ENCODE data around the gene LRP4. TPM values are rescaled to one million over a fixed set of nuclear protein-coding genes. Genes with fewer than 3 reads are reported as not detected.
A peak's percentile ranks its signal among the peaks of the same experiment; 100 is the strongest.
"Not testable (repeated sequence)": the region's sequence is repeated elsewhere in the genome, so short reads cannot be mapped to it uniquely, and the experiment has no call there.

The LRP4 gene
- polyA plus RNA-seq, 1 donor (not counting 4 experiments of a cell fraction or from before 2014, with no cell fraction given): 3.4 TPM

DNA sequence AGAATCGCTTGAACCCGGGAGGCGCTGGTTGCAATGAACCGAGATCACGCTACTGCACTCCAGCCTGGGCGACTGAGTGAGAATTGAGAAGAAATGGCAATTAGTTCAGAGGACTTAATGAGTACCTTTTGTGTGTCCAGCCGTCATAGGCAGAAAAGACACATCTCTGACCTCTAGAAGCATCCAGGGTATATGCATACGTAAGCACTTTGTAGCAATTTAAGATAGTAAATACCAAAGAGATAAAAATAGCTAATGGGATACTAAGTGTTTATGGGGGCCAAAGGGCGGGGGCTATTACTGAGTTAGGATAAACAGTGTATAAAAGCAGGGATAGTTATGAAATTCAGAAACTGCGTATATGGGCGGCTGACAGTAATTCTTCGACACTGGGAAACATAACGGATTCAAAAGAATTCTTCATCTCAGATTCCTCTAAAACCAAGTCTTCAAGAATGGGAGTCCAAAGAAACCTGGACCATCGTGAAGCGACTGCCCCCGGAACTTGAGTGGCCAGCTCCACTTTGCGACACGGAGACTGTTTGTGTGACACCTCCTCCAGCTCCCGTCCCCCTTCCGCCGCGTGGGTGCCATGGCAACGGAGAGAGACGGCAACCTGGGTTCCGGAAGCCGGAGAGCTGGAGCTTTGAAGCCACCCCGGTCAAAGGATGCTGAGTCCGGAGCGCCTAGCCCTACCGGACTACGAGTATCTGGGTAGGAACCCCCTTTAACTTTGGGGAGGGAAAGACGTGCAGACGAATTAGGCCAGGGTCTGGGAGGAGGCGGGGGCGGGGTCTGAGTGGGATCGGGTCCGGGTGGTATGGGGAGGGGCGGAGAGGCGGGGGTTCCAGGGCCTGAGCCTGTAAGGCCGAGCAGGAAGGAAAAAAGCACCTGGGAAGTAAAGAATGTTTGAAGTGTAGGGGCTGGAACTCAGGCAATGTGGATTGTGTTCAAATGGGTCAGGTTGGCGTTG lies 18.1 kb upstream of the LRP4 start, which contains the start of gene CSTPP1:
Gene CSTPP1, plus strand, starts transcription at position 624 of the 973 bp plus-strand sequence. Its CDS starts 45 bp downstream, at position 669.
- no peak for DNase-seq (ENCODE audit: low read depth, low spot score)

GRCh38 chr11:46930089-46930488 lies 11.7 kb upstream of the LRP4 start:
- Histone ChIP-seq H3K4me1 (ENCODE audit: control insufficient read depth, extremely low read depth, insufficient read depth, low read length) (peaks cover 4% of the 10 kb centered on the region), H3K9ac (ENCODE audit: control insufficient read depth, extremely low read depth, insufficient read depth, low read length) (no peak overlapping the region), H3K27ac (ENCODE audit: control insufficient read depth, insufficient read depth, low read length) (no peak overlapping the region), H3K4me3 (ENCODE audit: control insufficient read depth in 2 of 3, extremely low read depth in 1 of 3, insufficient read depth in 2 of 3, low read depth in 1 of 3, low read length in 3 of 3) (no peak overlapping the region), H3K79me2 (ENCODE audit: control insufficient read depth, insufficient read depth, low read length) (no peaks in the 10 kb centered on the region), H3K36me3 (ENCODE audit: control insufficient read depth in 2 of 2, extremely low read depth in 1 of 2, insufficient read depth in 2 of 2, low read length in 2 of 2) (no peaks in the 10 kb centered on the region), H3K9me1 (ENCODE audit: control insufficient read depth, extremely low read depth, insufficient read depth, low read length) (no peaks in the 10 kb centered on the region), H3K9me3 (ENCODE audit: control insufficient read depth, low read depth, low read length) (no peaks in the 10 kb centered on the region), H4K20me1 (ENCODE audit: control insufficient read depth, extremely low read depth, insufficient read depth, low read length) (no peaks in the 10 kb centered on the region), H3K27me3 (ENCODE audit: control insufficient read depth, extremely low read depth, insufficient read depth, low read length) (no peaks in the 10 kb centered on the region), H2AFZ (ENCODE audit: control insufficient read depth, low read length) (no peak overlapping the region), H3K4me2 (ENCODE audit: control insufficient read depth, extremely low read depth, insufficient read depth, low read depth, low read length) (peak overlapping the region; percentile 2)
- no peak for TF ChIP-seq EZH2 (IDR thresholded peaks at IDR 0.05; ENCODE audit: low read length)
- TF ChIP-seq, protein P1, sequence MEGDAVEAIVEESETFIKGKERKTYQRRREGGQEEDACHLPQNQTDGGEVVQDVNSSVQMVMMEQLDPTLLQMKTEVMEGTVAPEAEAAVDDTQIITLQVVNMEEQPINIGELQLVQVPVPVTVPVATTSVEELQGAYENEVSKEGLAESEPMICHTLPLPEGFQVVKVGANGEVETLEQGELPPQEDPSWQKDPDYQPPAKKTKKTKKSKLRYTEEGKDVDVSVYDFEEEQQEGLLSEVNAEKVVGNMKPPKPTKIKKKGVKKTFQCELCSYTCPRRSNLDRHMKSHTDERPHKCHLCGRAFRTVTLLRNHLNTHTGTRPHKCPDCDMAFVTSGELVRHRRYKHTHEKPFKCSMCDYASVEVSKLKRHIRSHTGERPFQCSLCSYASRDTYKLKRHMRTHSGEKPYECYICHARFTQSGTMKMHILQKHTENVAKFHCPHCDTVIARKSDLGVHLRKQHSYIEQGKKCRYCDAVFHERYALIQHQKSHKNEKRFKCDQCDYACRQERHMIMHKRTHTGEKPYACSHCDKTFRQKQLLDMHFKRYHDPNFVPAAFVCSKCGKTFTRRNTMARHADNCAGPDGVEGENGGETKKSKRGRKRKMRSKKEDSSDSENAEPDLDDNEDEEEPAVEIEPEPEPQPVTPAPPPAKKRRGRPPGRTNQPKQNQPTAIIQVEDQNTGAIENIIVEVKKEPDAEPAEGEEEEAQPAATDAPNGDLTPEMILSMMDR (optimal IDR thresholded peaks at IDR 0.05 in 1 of 3, IDR thresholded peaks at IDR 0.05 in 1 of 3, conservative IDR thresholded peaks at IDR 0.05 in 1 of 3; ENCODE audit: extremely low read depth in 1 of 3, insufficient read depth in 2 of 3, low read length in 3 of 3): no peak
- no peak for DNase-seq (ENCODE audit: low read depth, low spot score)
- dilution Hi-C loops (cut with MboI; ENCODE audit: extremely low pct_ligation_motif_present, low sequenced_read_pairs): no loop called here
- FAIRE-seq: no peak

More for the DNA sequence above, 18.1 kb upstream of the LRP4 start, which contains the start of gene CSTPP1:
- dilution Hi-C loops (cut with MboI; ENCODE audit: extremely low pct_ligation_motif_present, low sequenced_read_pairs): no loop called here
- TF ChIP-seq, protein P1 (optimal IDR thresholded peaks at IDR 0.05 in 1 of 3, IDR thresholded peaks at IDR 0.05 in 1 of 3, conservative IDR thresholded peaks at IDR 0.05 in 1 of 3; ENCODE audit: extremely low read depth in 1 of 3, insufficient read depth in 2 of 3, low read length in 3 of 3): no peak
- no peak for TF ChIP-seq EZH2 (IDR thresholded peaks at IDR 0.05; ENCODE audit: low read length)
- Histone ChIP-seq H2AFZ (ENCODE audit: control insufficient read depth, low read length) (peak within 1 kb of the TSS; percentile 96), H3K27ac (ENCODE audit: control insufficient read depth, insufficient read depth, low read length) (peak within 1 kb of the TSS; percentile 48), H3K79me2 (ENCODE audit: control insufficient read depth, insufficient read depth, low read length) (peaks cover 3% of the 10 kb centered on the region), H4K20me1 (ENCODE audit: control insufficient read depth, extremely low read depth, insufficient read depth, low read length) (no peaks in the 10 kb centered on the region), H3K9ac (ENCODE audit: control insufficient read depth, extremely low read depth, insufficient read depth, low read length) (peak within 1 kb of the TSS; percentile 60), H3K9me1 (ENCODE audit: control insufficient read depth, extremely low read depth, insufficient read depth, low read length) (no peaks in the 10 kb centered on the region), H3K9me3 (ENCODE audit: control insufficient read depth, low read depth, low read length) (no peaks in the 10 kb centered on the region), H3K36me3 (ENCODE audit: control insufficient read depth in 2 of 2, extremely low read depth in 1 of 2, insufficient read depth in 2 of 2, low read length in 2 of 2) (no peaks in the 10 kb centered on the region), H3K27me3 (ENCODE audit: control insufficient read depth, extremely low read depth, insufficient read depth, low read length) (no peaks in the 10 kb centered on the region), H3K4me3 (ENCODE audit: control insufficient read depth in 2 of 3, extremely low read depth in 1 of 3, insufficient read depth in 2 of 3, low read depth in 1 of 3, low read length in 3 of 3) (peak within 1 kb of the TSS; percentile 76 to 87 (median 81)), H3K4me2 (ENCODE audit: control insufficient read depth, extremely low read depth, insufficient read depth, low read depth, low read length) (peak within 1 kb of the TSS; percentile 75), H3K4me1 (ENCODE audit: control insufficient read depth, extremely low read depth, insufficient read depth, low read length) (peaks cover 10% of the 10 kb centered on the region)
- no peak for FAIRE-seq

- H4K20me1 ChIP-seq (ENCODE audit: control insufficient read depth, extremely low read depth, insufficient read depth, low read length); dilution Hi-C loops (cut with MboI; ENCODE audit: extremely low pct_ligation_motif_present, low sequenced_read_pairs); H3K9ac ChIP-seq (ENCODE audit: control insufficient read depth, extremely low read depth, insufficient read depth, low read length); H3K4me2 ChIP-seq (ENCODE audit: control insufficient read depth, extremely low read depth, insufficient read depth, low read depth, low read length); H3K27ac ChIP-seq (ENCODE audit: control insufficient read depth, insufficient read depth, low read length); H3K4me3 ChIP-seq (ENCODE audit: control insufficient read depth in 2 of 3, extremely low read depth in 1 of 3, insufficient read depth in 2 of 3, low read depth in 1 of 3, low read length in 3 of 3); H3K79me2 ChIP-seq (ENCODE audit: control insufficient read depth, insufficient read depth, low read length); H3K27me3 ChIP-seq (ENCODE audit: control insufficient read depth, extremely low read depth, insufficient read depth, low read length); H3K9me3 ChIP-seq (ENCODE audit: control insufficient read depth, low read depth, low read length); H2AFZ ChIP-seq (ENCODE audit: control insufficient read depth, low read length); DNase-seq (ENCODE audit: low read depth, low spot score); H3K4me1 ChIP-seq (ENCODE audit: control insufficient read depth, extremely low read depth, insufficient read depth, low read length); H3K36me3 ChIP-seq (ENCODE audit: control insufficient read depth in 2 of 2, extremely low read depth in 1 of 2, insufficient read depth in 2 of 2, low read length in 2 of 2); H3K9me1 ChIP-seq (ENCODE audit: control insufficient read depth, extremely low read depth, insufficient read depth, low read length); FAIRE-seq: not testable (repeated sequence)
Measured at GRCh38 chr11:46928701-46929100, 10.4 kb upstream of the LRP4 start.

Data from keratinocyte (primary cell).